Endothelial cell of umbilical vein (primary cell): ENCODE data around the gene MAP3K4. TPM values are rescaled to one million over a fixed set of nuclear protein-coding genes. Genes with fewer than 3 reads are reported as not detected.

Experiments
- BruUV-seq: library from RNA; stranded (reverse); fragments of 400-500 nt; replicated peaks from 2 replicates; lab custom pipeline; 2021; lab: Mats Ljungman, UMichigan
- CTCF ChIA-PET: fragments of 300-600, 350-600 bp; sonication (Branson Sonifier 250); formaldehyde crosslinking; loops from one replicate; lab custom pipeline; 2021; ENCODE audit warnings: antibody characterized with exemption, inconsistent platforms; lab: Charles Lee
- POLR2A ChIA-PET: fragments of 300-600, 350-600 bp; sonication (Branson Sonifier 250); formaldehyde crosslinking; loops from one replicate; lab custom pipeline; 2021; ENCODE audit warnings: antibody characterized with exemption, inconsistent platforms; lab: Charles Lee
- DNase-seq: peaks from one replicate; pipeline ENCODE4 v3.0.0-alpha.2; 2011; ENCODE audit warnings: low read depth, low spot score
- FAIRE-seq: peaks from 2 replicates; lab custom pipeline; 2011; peaks lifted over from hg19 to GRCh38; lab: Jason Lieb, UNC
- H2AFZ ChIP-seq: 2 replicates; pipeline ENCODE4 v1.6.0; 2012; ENCODE audit warnings: low read depth, low read length, control low read depth, inconsistent platforms
- H3K27ac ChIP-seq: 2 replicates; pipeline ENCODE4 v1.5.1; 2011; ENCODE audit warnings: low read depth, mild to moderate bottlenecking, control low read depth, low read length, moderate library complexity; ENCODE audit not compliant: insufficient read depth
- H3K27me3 ChIP-seq, 2 experiments: 2 replicates each; pipeline versions ENCODE4 v1.6.0 to v1.6.1; 2011; ENCODE audit warnings: low read length in 2 of 2, mixed read lengths in 1 of 2; ENCODE audit not compliant: control insufficient read depth in 2 of 2, insufficient read depth in 2 of 2
- H3K36me3 ChIP-seq, 2 experiments: 2 replicates in 1 of 2; 3 replicates in 1 of 2; pipeline ENCODE4 v1.5.1; 2011; ENCODE audit warnings: low read length in 2 of 2, mild to moderate bottlenecking in 1 of 2, moderate library complexity in 1 of 2; ENCODE audit not compliant: control insufficient read depth in 2 of 2, insufficient read depth in 2 of 2; ENCODE audit errors: extremely low read depth in 1 of 2
- H3K4me1 ChIP-seq: 3 replicates; pipeline ENCODE4 v1.5.1; 2011; ENCODE audit warnings: mild to moderate bottlenecking, low read length; ENCODE audit not compliant: control insufficient read depth, insufficient read depth; ENCODE audit errors: extremely low read depth
- H3K4me2 ChIP-seq: 2 replicates; pipeline ENCODE4 v1.6.1; 2011; ENCODE audit warnings: low read length, control low read depth, mixed read lengths; ENCODE audit not compliant: insufficient read depth
- H3K4me3 ChIP-seq, 3 experiments: fragments of 200-600 bp in 1 of 3; sonication (generic), shearing (Covaris generic) in 1 of 3; replicated peaks in 1 of 3; 2 replicates each; pipeline ENCODE4 v1.5.1; 2011 to 2016; ENCODE audit warnings: control low read depth in 3 of 3, low read length in 3 of 3, mild to moderate bottlenecking in 2 of 3, inconsistent platforms in 1 of 3, low read depth in 1 of 3, moderate library complexity in 1 of 3; ENCODE audit not compliant: insufficient read depth in 1 of 3
- H3K79me2 ChIP-seq: 2 replicates; pipeline ENCODE4 v1.6.0; 2012; ENCODE audit warnings: low read length, inconsistent platforms; ENCODE audit not compliant: control insufficient read depth, insufficient read depth
- H3K9ac ChIP-seq: replicated peaks from 2 replicates; pipeline ENCODE3; 2011; ENCODE audit warnings: low read length, control low read depth; ENCODE audit not compliant: insufficient read depth; ENCODE audit errors: extremely low read depth
- H3K9me1 ChIP-seq: replicated peaks from 3 replicates; pipeline ENCODE4 v1.6.0; 2011; ENCODE audit warnings: mild to moderate bottlenecking, low read length; ENCODE audit not compliant: control insufficient read depth, insufficient read depth; ENCODE audit errors: extremely low read depth
- H3K9me3 ChIP-seq: replicated peaks from 2 replicates; pipeline ENCODE4 v1.5.1; 2012; ENCODE audit warnings: low read length, inconsistent platforms; ENCODE audit not compliant: control insufficient read depth, insufficient read depth
- H4K20me1 ChIP-seq: replicated peaks from 2 replicates; pipeline ENCODE3; 2011; ENCODE audit warnings: mild to moderate bottlenecking, low read length; ENCODE audit not compliant: control insufficient read depth, insufficient read depth; ENCODE audit errors: extremely low read depth
- EZH2 ChIP-seq: IDR thresholded peaks from 2 replicates; pipeline ENCODE4 v1.6.1; 2012; ENCODE audit warnings: borderline replicate concordance, low read depth, mild to moderate bottlenecking, moderate library complexity, low read length, inconsistent platforms; ENCODE audit not compliant: severe bottlenecking
- FOS ChIP-seq: IDR thresholded peaks from 2 replicates; pipeline ENCODE4 v1.6.1; 2011; ENCODE audit warnings: mild to moderate bottlenecking, low read length, moderate library complexity, borderline replicate concordance; ENCODE audit not compliant: insufficient read depth
- GATA2 ChIP-seq: IDR thresholded peaks from 2 replicates; pipeline ENCODE4 v1.7.0; 2011; ENCODE audit warnings: low read depth, mild to moderate bottlenecking, moderate library complexity, mixed read lengths, low read length; ENCODE audit not compliant: insufficient read length, insufficient read depth
- JUN ChIP-seq: IDR thresholded peaks from 2 replicates; pipeline ENCODE4 v1.6.1; 2011; ENCODE audit warnings: borderline replicate concordance, low read depth; ENCODE audit not compliant: insufficient read length, insufficient read depth
- MYC ChIP-seq: IDR thresholded peaks from one replicate; pipeline ENCODE4 v1.6.1; 2011; ENCODE audit warnings: mild to moderate bottlenecking, low read depth, low read length
- POLR2A ChIP-seq: IDR thresholded peaks from 2 replicates; pipeline ENCODE4 v1.6.1; 2012; ENCODE audit warnings: low read depth, mild to moderate bottlenecking, control low read depth, low read length
- POLR2AphosphoS5 ChIP-seq: IDR thresholded peaks from 2 replicates; pipeline ENCODE4 v1.6.1; 2012; ENCODE audit warnings: low read depth, mild to moderate bottlenecking, control low read depth, low read length, moderate library complexity; ENCODE audit not compliant: insufficient read depth
- dilution Hi-C: fragments of 300-500 bp; cut with MboI; formaldehyde crosslinking; loops from one replicate; pipeline ENCODE4 v1.15.0; 2019; ENCODE audit warnings: low sequenced_read_pairs; ENCODE audit not compliant: extremely low pct_ligation_motif_present
- intact Hi-C: fragments of 100-400 bp; cut with micrococcal nuclease; formaldehyde crosslinking; loops from one replicate; pipeline ENCODE4 v1.10.0; 2022
- polyA plus RNA-seq, 4 experiments: library from polyadenylated mRNA; depleted of rRNA in 3 of 4; stranded (reverse) in 3 of 4; unstranded in 1 of 4; fragments of >200 nt; gene quantifications; 2 replicates each; pipeline versions ENCODE4 v1.2.1 to v1.2.3, GENCODE V29; 2011 to 2012; ENCODE audit warnings: missing spikeins in 1 of 4
- total RNA-seq: library from RNA; stranded (reverse); gene quantifications from 2 replicates; pipeline ENCODE4 v1.2.3, GENCODE V29; 2021
- TF ChIP-seq, protein P1 (sequence below): IDR thresholded peaks from 2 replicates; pipeline ENCODE4 v1.6.1; 2011; ENCODE audit not compliant: insufficient read depth, insufficient read length
- TF ChIP-seq, protein P2 (sequence below), 2 donors: IDR thresholded peaks; 1 replicate in 1 of 2; 2 replicates in 1 of 2; pipeline ENCODE4 v1.5.1; 2011; ENCODE audit warnings: low read length in 2 of 2, mild to moderate bottlenecking in 2 of 2, moderate library complexity in 2 of 2, control low read depth in 1 of 2, inconsistent platforms in 1 of 2, low read depth in 1 of 2; ENCODE audit not compliant: insufficient read depth in 1 of 2; ENCODE audit errors: extremely low read depth in 1 of 2

The MAP3K4 gene
- total and polyA plus RNA-seq, 2 donors (not counting 3 experiments of a cell fraction or from before 2014, with no cell fraction given), result 10.8 to 42.3 TPM

DNA sequence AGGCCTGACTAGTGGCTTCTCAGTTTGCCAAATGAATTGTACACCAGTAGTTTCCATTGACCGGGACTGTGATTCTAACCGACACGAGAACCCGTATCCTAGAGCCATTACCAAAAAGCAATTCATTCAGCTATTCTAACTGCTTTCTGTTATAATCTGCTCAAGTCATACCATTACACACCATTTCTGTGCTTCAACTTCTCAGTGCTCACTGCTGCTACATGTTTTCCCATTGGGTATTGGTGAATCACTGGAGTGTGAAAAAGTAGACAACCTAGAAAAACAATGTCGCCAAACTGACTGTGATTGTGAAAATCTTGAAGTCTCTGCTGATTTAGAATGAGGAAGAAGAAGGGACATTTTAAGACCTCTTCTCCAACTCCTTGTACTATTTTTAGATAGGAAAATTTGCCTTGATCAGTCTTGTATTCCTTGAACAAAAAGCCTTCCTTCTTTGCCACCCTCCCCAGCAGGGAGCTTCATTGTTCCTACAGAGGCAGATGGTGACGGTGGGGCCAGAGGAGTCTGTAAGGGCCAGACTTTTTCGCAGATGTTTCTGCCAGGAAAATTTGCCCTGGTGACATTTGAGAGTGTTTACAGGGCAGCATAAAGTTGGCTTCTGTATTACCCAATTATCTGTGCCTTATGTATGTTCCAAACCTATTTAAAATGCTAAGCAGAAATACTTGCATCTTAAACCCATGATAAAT lies 31.7 kb upstream of the MAP3K4 start:
- H3K4me1 ChIP-seq, result no peaks in the 10 kb centered on the region
- ChIA-PET CTCF (interaction anchor here (0.7 to 1.4 kb wide), 2 partner anchors 411 to 413 kb away, joined by 4 to 5 read pairs; no protein-coding TSS in a partner anchor), POLR2A (no interaction called here)
- no peak overlapping the region for H3K9ac ChIP-seq
- dilution Hi-C loops (no loop called here), intact Hi-C loops (no loop called here)
- no peak for DNase-seq
- no peaks in the 10 kb centered on the region for H4K20me1 ChIP-seq
- no peaks in the 10 kb centered on the region for H3K9me3 ChIP-seq
- H2AFZ ChIP-seq, result no peak overlapping the region
- no peaks in the 10 kb centered on the region for H3K36me3 ChIP-seq
- peaks cover 0 to 3% of the 10 kb centered on the region in 2 experiments for H3K27me3 ChIP-seq
- no peak overlapping the region for H3K4me3 ChIP-seq
- FAIRE-seq, result no peak
- H3K9me1 ChIP-seq, result no peaks in the 10 kb centered on the region
- no TSS peak for BruUV-seq
- H3K79me2 ChIP-seq, result no peaks in the 10 kb centered on the region
- TF ChIP-seq GATA2 (no peak), FOS (no peak), EZH2 (no peak), POLR2AphosphoS5 (no peak), JUN (no peak), POLR2A (no peak), MYC (no peak)
- TF ChIP-seq, protein P1, sequence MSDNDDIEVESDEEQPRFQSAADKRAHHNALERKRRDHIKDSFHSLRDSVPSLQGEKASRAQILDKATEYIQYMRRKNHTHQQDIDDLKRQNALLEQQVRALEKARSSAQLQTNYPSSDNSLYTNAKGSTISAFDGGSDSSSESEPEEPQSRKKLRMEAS, result no peak
- TF ChIP-seq, protein P2, sequence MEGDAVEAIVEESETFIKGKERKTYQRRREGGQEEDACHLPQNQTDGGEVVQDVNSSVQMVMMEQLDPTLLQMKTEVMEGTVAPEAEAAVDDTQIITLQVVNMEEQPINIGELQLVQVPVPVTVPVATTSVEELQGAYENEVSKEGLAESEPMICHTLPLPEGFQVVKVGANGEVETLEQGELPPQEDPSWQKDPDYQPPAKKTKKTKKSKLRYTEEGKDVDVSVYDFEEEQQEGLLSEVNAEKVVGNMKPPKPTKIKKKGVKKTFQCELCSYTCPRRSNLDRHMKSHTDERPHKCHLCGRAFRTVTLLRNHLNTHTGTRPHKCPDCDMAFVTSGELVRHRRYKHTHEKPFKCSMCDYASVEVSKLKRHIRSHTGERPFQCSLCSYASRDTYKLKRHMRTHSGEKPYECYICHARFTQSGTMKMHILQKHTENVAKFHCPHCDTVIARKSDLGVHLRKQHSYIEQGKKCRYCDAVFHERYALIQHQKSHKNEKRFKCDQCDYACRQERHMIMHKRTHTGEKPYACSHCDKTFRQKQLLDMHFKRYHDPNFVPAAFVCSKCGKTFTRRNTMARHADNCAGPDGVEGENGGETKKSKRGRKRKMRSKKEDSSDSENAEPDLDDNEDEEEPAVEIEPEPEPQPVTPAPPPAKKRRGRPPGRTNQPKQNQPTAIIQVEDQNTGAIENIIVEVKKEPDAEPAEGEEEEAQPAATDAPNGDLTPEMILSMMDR (IDR thresholded peaks at IDR 0.05; ENCODE audit: extremely low read depth in 1 of 2, insufficient read depth in 1 of 2, low read depth in 1 of 2, low read length in 2 of 2), result no peak
- no peak overlapping the region for H3K4me2 ChIP-seq
- H3K27ac ChIP-seq, result no peak overlapping the region
